ENCODE measurements around the gene STRIP2. TPM values are rescaled to one million over a fixed set of nuclear protein-coding genes. Genes with fewer than 3 reads are reported as not detected.

The STRIP2 gene
- total and polyA plus RNA-seq, 2 of the 13 experiments (the other 11 are each of a cell fraction or from before 2014, with no cell fraction given) = 3.9 to 8.2 TPM

GRCh38 chr7:129515381-129515780 is 81.1 kb downstream of the STRIP2 start (continued):
- TF ChIP-seq THYN1 (CRISPR knock-in tag; IDR thresholded peaks at IDR 0.05; ENCODE audit: borderline replicate concordance, low read depth) (no peak), SNAI1 (CRISPR knock-in tag; IDR thresholded peaks at IDR 0.05; ENCODE audit: borderline replicate concordance) (no peak), KDM5A (IDR thresholded peaks at IDR 0.05; ENCODE audit: borderline replicate concordance, low read length) (no peak), FOSL2 (CRISPR knock-in tag; IDR thresholded peaks at IDR 0.05) (no peak)
- TF ChIP-seq, protein P1, sequence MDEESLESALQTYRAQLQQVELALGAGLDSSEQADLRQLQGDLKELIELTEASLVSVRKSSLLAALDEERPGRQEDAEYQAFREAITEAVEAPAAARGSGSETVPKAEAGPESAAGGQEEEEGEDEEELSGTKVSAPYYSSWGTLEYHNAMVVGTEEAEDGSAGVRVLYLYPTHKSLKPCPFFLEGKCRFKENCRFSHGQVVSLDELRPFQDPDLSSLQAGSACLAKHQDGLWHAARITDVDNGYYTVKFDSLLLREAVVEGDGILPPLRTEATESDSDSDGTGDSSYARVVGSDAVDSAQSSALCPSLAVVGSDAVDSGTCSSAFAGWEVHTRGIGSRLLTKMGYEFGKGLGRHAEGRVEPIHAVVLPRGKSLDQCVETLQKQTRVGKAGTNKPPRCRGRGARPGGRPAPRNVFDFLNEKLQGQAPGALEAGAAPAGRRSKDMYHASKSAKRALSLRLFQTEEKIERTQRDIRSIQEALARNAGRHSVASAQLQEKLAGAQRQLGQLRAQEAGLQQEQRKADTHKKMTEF (CRISPR knock-in tag; IDR thresholded peaks at IDR 0.05) = no peak

GRCh38 chr7:129517931-129518330 is 83.7 kb downstream of the STRIP2 start:
- Histone ChIP-seq H3K36me3 (replicated peaks in 1 of 2; ENCODE audit: control insufficient read depth in 1 of 2, insufficient read depth in 2 of 2, low read length in 2 of 2) (no peaks in the 10 kb centered on the region), H4K20me1 (ENCODE audit: insufficient read depth, low read length) (no peaks in the 10 kb centered on the region), H3K27me3 (ENCODE audit: control insufficient read depth in 1 of 2, insufficient read depth in 2 of 2, low read length in 2 of 2) (peaks cover 4 to 23% of the 10 kb centered on the region in 2 experiments; a peak in 2 of 5 replicates), H2AFZ (ENCODE audit: low read length) (no peak overlapping the region), H3K9me3 (ENCODE audit: low read length) (no peaks in the 10 kb centered on the region), H3K4me3 (replicated peaks in 1 of 3; ENCODE audit: insufficient read depth in 1 of 3, low read depth in 2 of 3, low read length in 3 of 3) (no peak overlapping the region), H3K9ac (ENCODE audit: insufficient read depth, low read depth, low read length) (no peak overlapping the region), H3K4me2 (ENCODE audit: low read depth, low read length) (no peak overlapping the region), H3K79me2 (ENCODE audit: insufficient read depth, low read length) (no peaks in the 10 kb centered on the region), H3K4me1 (ENCODE audit: insufficient read depth, low read length) (peaks cover 11% of the 10 kb centered on the region; the same call in 1 of the 2 replicates), H3K27ac (ENCODE audit: extremely low read length, insufficient read depth, low read length) (no peak overlapping the region)
- in situ Hi-C loops (cut with HindIII; ENCODE audit: extremely low pct_ligation_motif_present, low pct_unique_long_range_greater_than_20kb) = no loop called here
- no peak for FAIRE-seq
- ChIA-PET CTCF (ENCODE audit: low intra/inter-chr PET ratio, low total read pairs) (no interaction called here), POLR2A (no interaction called here)
- BruUV-seq (replicated peaks) = no TSS peak
- 24% methylated on average over 6 of the region's 6 CpGs for WGBS (ENCODE audit: low lambda C conversion rate)
- no peak for DNase-seq (ENCODE audit: low spot score)
- no peak for TF ChIP-seq NKX3-1 (CRISPR knock-in tag; IDR thresholded peaks at IDR 0.05)
- TF ChIP-seq SNAPC2 (CRISPR knock-in tag; IDR thresholded peaks at IDR 0.05) = no peak
- no peak for TF ChIP-seq ZNF605 (CRISPR knock-in tag; IDR thresholded peaks at IDR 0.05)
- TF ChIP-seq USF2 (IDR thresholded peaks at IDR 0.05; ENCODE audit: low read depth, low read length) = no peak
- no peak for TF ChIP-seq USF2 (CRISPR knock-in tag; IDR thresholded peaks at IDR 0.05; ENCODE audit: borderline replicate concordance)
- intact Hi-C loops (cut with micrococcal nuclease; ENCODE audit: unreplicated experiment) = no loop called here
- ATAC-seq = no peak
